Activated B cell treated with CpG ODN at 0.5 μM for 24 hours (primary cell): ENCODE results near the gene KDELR3. TPM values are rescaled to one million over a fixed set of nuclear protein-coding genes. Genes with fewer than 3 reads are reported as not detected.

Source experiments
- ATAC-seq: fragments of 200-7000 bp; cut with Tn5 transposase; one replicate; pipeline ENCODE4 v1.10.0; 2021; ENCODE audit warnings: low read depth, mild to moderate bottlenecking, moderate library complexity
- CTCF ChIA-PET: fragments of 350-600 bp; sonication (Branson Sonifier 250); formaldehyde crosslinking; loops from one replicate; lab custom pipeline; 2021; ENCODE audit warnings: antibody characterized with exemption; lab: Charles Lee
- POLR2A ChIA-PET: fragments of 350-600 bp; sonication (Branson Sonifier 250); formaldehyde crosslinking; loops from one replicate; lab custom pipeline; 2021; ENCODE audit warnings: antibody characterized with exemption; lab: Charles Lee
- DNase-seq: peaks from one replicate; pipeline ENCODE4 v3.0.0; 2022
- H3K27ac Mint-ChIP-seq: one replicate; pipeline ENCODE4 v1.8.0; 2020; ENCODE audit warnings: mixed read lengths
- H3K27me3 Mint-ChIP-seq: one replicate; pipeline ENCODE4 v1.8.0; 2021; ENCODE audit warnings: mixed read lengths
- H3K36me3 Mint-ChIP-seq: one replicate; pipeline ENCODE4 v1.8.0; 2021; ENCODE audit warnings: low read depth, mixed read lengths
- H3K4me1 Mint-ChIP-seq: one replicate; pipeline ENCODE4 v1.8.0; 2021; ENCODE audit warnings: mixed read lengths
- H3K4me3 Mint-ChIP-seq: one replicate; pipeline ENCODE4 v1.8.0; 2020; ENCODE audit warnings: mild to moderate bottlenecking, mixed read lengths
- H3K9me3 Mint-ChIP-seq: one replicate; pipeline ENCODE4 v1.8.0; 2020; ENCODE audit warnings: mixed read lengths
- CTCF ChIP-seq: fragments of 200-600 bp; IDR thresholded peaks from one replicate; pipeline ENCODE4 v1.8.0; 2022; ENCODE audit warnings: antibody characterized with exemption, mild to moderate bottlenecking
- intact Hi-C: fragments of 100-400 bp; cut with micrococcal nuclease; formaldehyde crosslinking; loops from one replicate; pipeline ENCODE4 v1.15.1; 2024
- total RNA-seq: library from RNA; stranded (reverse); gene quantifications from 2 replicates; pipeline ENCODE4 v1.2.3, GENCODE V29; 2022

Gene KDELR3
- total RNA-seq = not detected in 2 replicates

- DNase-seq (peak; percentile 48), ATAC-seq (peak; percentile 86)
- H3K27me3 Mint-ChIP-seq = peaks cover 37% of the 10 kb centered on the region
- ChIA-PET POLR2A (interaction anchor here (1.2 to 1.4 kb wide), 2 partner anchors 13 to 31 kb away, joined by 3 read pairs; no protein-coding TSS in a partner anchor), CTCF (no interaction called here)
- no peak for TF ChIP-seq CTCF
- H3K36me3 Mint-ChIP-seq = no peaks in the 10 kb centered on the region
- intact Hi-C loops = no loop called here
- peak within 1 kb of the TSS; percentile 76 for H3K4me3 Mint-ChIP-seq
- H3K9me3 Mint-ChIP-seq = no peaks in the 10 kb centered on the region
- peaks cover 9% of the 10 kb centered on the region for H3K4me1 Mint-ChIP-seq
- no peak within 1 kb of the TSS for H3K27ac Mint-ChIP-seq
Measured at GRCh38 chr22:38467904-38468442, at the start of gene KDELR3. KDELR3 (plus strand) TSS chr22:38468096; CDS start chr22:38468234, 138 bp downstream.

DNA sequence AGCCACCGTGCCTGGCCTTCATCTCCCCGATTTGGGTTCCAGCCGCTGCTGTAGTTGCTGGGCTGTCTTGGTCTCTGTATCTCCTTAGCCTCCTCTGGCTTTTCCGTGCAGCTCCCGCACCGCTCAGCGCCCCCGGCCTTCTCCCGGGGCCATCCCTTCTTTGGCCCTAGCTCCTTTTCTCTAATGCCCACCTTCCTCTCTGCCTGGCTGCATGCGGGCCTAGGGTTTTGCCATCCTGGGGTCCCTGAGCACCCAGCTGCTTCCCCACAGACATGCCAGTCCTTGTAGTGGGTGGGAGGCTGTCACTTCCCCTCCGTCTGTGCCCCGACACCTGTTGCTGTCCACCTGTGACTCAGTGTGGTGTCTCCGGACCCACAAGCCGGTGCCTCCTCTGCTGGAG, 49.3 kb upstream of the KDELR3 start:
- ChIA-PET CTCF (no interaction called here), POLR2A (no interaction called here)
- intact Hi-C loops = no loop called here
- Mint-ChIP-seq H3K36me3 (no peaks in the 10 kb centered on the region), H3K9me3 (no peaks in the 10 kb centered on the region), H3K4me1 (no peaks in the 10 kb centered on the region), H3K27ac (no peak overlapping the region), H3K4me3 (no peak overlapping the region), H3K27me3 (no peaks in the 10 kb centered on the region)
- DNase-seq (no peak), ATAC-seq (no peak)
- no peak for TF ChIP-seq CTCF

GRCh38 chr22:38419121-38419857, 48.6 kb upstream of the KDELR3 start:
- ChIA-PET CTCF (no interaction called here), POLR2A (no interaction called here)
- intact Hi-C loops = no loop called here
- Mint-ChIP-seq H3K27me3 (no peaks in the 10 kb centered on the region), H3K4me3 (no peak overlapping the region), H3K4me1 (no peaks in the 10 kb centered on the region), H3K9me3 (no peaks in the 10 kb centered on the region), H3K27ac (no peak overlapping the region), H3K36me3 (no peaks in the 10 kb centered on the region)
- no peak for ATAC-seq
- TF ChIP-seq CTCF = no peak
- DNase-seq = no peak

DNA sequence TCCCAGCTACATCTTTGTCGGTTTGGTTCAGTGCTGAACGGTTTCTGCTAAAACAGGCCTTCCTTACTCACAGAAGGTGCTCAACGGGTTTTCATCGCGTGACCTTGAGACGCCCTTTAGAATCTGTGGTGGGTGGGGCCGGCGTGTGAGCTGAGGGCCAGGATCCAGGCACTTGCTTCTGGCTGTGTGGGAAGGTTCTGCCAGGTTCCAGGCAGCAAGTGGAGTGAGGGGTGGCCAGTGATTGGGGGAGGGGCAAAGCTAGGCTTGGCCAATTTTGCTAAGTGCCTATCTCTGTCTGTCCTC, 48.1 kb upstream of the KDELR3 start:
- Mint-ChIP-seq H3K36me3 (no peaks in the 10 kb centered on the region), H3K4me1 (no peaks in the 10 kb centered on the region), H3K9me3 (no peaks in the 10 kb centered on the region), H3K27me3 (no peaks in the 10 kb centered on the region), H3K27ac (no peak overlapping the region), H3K4me3 (no peak overlapping the region)
- intact Hi-C loops = no loop called here
- ATAC-seq = no peak
- TF ChIP-seq CTCF = no peak
- DNase-seq = no peak
- ChIA-PET CTCF (no interaction called here), POLR2A (no interaction called here)

GRCh38 chr22:38420734-38421133, 47.2 kb upstream of the KDELR3 start:
- intact Hi-C loops = no loop called here
- ChIA-PET CTCF (interaction anchor here (1.0 kb wide), 1 partner anchor 8 kb away, joined by 3 read pairs; no protein-coding TSS in a partner anchor), POLR2A (no interaction called here)
- no peak overlapping the region for H3K4me3 Mint-ChIP-seq
- DNase-seq = no peak
- H3K27ac Mint-ChIP-seq = no peak overlapping the region
- no peak for TF ChIP-seq CTCF
- no peaks in the 10 kb centered on the region for H3K27me3 Mint-ChIP-seq
- no peak for ATAC-seq
- H3K36me3 Mint-ChIP-seq = no peaks in the 10 kb centered on the region
- H3K9me3 Mint-ChIP-seq = no peaks in the 10 kb centered on the region
- H3K4me1 Mint-ChIP-seq = no peaks in the 10 kb centered on the region
